SK-MEL-5 (cell line): ENCODE data around the gene PTGDS. TPM values are rescaled to one million over a fixed set of nuclear protein-coding genes. Genes with fewer than 3 reads are reported as not detected.

Source experiments
- DNase-seq: peaks from one replicate; pipeline ENCODE4 v3.0.0-alpha.2; 2016; ENCODE audit warnings: low read depth, low spot score
- in situ Hi-C: cut with HindIII; loops from 2 replicates; pipeline ENCODE4 v1.10.0; 2016; ENCODE audit warnings: low sequenced_read_pairs, high pct_unique_total_duplicates, low pct_unique_long_range_greater_than_20kb
- total RNA-seq: library from RNA; depleted of rRNA; stranded (reverse); fragments of >200 nt; shearing (Covaris generic); gene quantifications from 2 replicates; pipeline ENCODE4 v1.2.3, GENCODE V29; 2014

Gene PTGDS
- total RNA-seq, 1 experiment from 2014 or later, result not detected

DNA sequence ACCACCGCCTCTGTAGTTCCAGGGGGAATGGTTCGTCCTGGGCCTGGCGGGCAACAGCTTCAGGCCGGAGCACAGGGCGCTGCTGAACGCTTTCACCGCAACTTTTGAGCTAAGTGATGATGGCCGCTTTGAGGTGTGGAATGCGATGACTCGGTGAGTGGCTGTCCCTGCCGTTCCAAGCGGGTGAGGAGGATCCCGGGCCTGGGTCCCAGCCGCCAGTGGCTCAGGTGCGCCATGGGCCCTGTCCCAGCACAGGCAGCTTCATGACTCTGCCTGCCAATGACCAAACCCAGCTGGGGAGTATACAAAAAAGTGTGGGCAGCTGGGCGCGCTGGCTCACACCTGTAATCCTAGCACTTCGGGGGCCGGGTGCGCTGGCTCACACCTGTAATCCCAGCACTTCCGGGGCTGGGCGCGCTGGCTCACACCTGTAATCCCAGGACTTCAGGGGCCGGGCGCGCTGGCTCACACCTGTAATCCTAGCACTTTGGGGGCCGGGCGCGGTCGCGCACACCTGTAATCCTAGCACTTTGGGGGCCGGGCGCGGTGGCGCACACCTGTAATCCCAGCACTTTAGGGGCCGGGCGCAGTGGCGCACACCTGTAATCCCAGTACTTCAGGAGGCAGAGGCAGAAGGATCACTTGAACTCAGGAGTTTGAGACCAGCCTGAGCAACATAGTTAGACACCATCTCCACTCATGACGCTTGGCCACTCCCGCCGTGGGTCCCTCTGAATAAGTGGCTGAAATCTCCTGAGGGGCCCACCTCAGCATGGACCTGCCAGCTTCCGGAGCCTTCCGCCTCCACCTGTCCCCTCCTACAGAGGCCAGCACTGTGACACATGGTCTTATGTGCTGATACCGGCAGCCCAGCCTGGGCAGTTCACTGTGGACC is 24.2 kb upstream of the PTGDS start:
- in situ Hi-C loops, result no loop called here
- DNase-seq, result no peak

DNA sequence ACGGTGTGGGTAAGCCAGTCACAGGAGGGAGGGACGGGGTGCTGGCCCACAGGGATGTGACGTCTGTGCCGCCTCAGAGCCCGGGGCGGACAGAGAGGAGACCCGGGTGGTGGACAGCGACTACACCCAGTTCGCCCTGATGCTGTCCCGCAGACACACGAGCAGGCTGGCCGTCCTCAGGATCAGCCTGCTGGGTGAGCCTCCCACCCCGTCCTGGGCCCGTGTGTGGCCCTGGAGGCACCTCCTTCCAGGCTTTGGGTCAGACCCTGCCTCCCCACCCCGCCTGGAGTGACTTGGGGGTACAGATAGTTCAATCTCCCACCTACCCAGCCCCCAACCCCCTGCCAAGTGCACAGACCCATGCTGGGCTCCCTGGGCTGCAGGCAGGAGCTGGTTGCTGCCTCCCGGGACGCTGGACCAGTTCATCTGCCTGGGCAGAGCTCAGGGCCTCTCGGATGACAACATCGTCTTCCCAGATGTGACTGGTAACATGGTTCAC is 23.5 kb upstream of the PTGDS start:
- in situ Hi-C loops, result no loop called here
- DNase-seq, result no peak

DNA sequence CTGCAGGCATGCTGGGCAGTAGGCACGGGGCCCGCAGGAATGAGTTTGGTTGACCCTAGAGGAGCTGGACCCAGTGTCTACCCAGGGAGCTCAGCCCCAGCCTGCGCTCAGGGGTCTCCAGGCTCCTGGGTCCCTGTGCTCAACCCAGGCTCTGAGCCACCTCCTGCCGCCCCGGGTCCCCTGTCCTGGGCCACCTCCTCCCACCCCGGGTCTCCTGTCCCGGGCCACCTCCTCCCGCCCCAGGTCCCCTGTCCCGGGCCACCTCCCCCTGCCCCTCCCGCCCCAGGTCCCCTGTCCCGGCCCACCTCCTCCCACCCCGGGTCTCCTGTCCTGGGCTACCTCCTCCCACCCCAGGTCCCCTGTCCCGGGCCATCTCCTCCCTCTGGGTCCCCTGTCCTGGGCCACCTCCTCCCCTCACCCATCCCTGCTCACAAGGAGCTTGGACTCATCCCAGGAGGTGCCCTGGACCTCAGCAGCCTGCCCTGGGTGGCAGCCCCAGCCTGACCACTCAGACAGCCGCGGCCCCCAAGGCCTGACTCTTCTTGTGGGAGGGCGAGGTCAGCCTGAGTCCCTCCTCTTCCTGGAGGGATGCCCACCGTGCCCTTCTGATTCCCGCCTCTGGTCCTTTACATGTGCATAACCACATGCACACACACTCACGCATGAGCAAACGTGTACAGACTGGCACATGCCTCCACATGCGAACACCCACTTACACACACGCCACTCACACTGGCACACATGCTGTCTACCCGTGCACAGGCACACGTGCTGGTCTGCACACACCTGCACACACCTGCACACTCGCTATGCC is 22.8 kb upstream of the PTGDS start:
- in situ Hi-C loops, result no loop called here
- DNase-seq, result no peak

DNA sequence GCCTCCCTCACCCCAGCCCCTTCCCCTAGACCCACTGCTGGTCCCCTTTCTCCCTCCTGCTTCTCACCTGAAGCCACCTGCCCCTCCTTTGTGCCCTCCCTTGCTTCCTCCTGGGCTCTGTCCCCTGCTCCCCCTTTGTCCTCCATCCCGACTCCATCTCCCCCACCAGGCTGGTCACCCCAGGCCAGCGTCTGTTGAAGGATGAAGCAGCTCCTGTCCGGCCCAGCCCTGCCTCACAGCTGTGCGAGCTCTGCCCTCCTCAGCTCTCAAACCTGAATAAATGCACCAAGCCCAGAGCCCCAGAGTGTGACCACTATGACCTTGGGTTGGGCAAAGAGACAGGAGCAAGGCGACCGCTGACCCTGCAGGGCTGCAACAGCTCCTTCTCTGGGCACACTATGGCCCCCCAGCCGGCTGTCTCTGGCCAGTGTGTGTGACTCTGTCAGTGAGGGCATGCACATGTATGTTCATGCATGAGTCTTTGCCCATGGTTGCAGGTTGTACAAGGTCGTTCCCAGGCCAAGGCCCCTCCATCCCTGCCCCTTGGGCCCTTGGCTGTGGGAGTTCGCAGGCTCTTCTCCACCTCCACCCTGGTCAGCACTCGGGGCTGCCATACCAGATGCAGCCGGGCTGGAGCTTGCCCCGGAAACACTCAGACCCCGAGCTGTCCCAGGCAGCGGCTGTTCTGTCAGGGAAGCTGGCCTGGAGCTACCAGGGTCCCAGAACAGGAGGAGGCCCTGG is 21.9 kb upstream of the PTGDS start:
- no peak for DNase-seq
- in situ Hi-C loops, result no loop called here

DNA sequence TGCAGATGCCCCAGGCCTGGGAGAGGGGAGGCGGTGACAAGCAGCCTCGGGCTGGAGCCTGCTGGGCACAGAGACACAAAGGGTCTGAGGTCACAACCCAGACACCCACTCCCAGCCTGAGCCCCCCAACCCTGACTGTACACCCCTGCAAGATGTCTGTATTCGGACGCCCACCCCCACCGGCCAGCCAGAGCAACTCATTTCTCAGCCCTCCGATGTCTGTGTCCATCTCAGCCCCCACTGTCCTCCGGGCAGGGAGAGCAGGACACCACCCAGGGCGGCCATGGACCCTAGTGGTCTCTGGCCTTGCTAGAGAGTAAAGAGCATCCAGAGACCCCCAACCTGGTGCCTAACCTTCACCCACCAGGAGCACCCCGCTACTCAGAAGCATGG is 21.4 kb upstream of the PTGDS start:
- in situ Hi-C loops, result no loop called here
- DNase-seq, result no peak

DNA sequence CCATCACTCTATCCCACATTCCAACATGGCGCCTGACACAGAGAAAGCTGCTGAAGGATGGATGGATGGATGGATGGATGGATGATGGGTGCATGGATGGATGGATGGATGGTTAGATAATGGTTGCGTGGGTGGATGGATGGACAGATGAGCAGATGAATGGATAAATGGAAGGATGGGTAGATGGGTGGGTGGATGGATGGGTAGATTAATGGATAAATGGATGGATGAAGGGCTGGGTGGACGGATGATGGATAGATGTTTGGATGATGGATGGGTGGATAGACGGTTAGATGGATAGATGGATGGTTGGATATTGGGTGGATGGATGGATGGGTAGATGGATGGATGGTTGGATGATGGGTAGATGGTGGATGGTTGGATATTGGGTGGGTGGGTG is 20.7 kb upstream of the PTGDS start:
- in situ Hi-C loops, result no loop called here
- DNase-seq, result no peak

DNA sequence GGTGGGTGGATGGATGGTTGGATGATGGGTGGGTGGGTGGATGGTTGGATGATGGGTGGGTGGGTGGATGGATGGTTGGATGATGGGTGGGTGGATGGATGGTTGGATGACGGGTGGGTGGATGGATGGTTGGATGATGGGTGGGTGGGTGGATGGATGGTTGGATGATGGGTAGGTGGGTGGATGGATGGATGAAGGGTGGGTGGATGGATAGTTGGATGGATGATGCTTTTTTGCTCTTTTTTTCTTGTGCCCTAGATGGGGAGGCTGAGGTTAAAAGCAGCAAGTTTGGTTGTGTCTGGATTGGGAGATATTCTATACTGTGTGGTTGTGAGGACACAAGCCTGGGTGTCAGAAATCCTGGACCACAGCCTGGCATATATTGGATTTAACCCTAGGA is 19.8 kb upstream of the PTGDS start:
- no peak for DNase-seq

DNA sequence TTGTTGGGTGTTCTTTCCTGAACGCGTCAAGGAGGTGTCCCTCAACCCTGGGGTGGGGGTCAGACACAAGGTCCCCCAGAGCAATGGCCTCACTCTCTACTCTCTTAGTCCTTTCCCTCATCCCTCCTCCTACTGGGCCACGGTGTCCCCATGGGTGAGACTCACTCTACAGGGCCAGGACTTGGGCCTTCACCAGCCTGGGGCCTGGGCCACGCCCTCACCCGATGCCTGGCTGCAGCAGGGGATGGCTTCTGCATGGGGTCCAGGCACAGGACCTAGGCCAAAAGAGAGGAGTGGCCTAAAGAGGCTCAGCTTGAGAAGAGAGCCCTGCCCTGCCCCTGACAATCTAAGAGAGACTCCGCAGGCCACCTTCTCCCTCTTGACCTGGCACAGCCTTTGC is 19.4 kb upstream of the PTGDS start:
- no peak for DNase-seq
- in situ Hi-C loops, result no loop called here

More for the DNA sequence above, 19.8 kb upstream of the PTGDS start:
- in situ Hi-C loops, result no loop called here

DNA sequence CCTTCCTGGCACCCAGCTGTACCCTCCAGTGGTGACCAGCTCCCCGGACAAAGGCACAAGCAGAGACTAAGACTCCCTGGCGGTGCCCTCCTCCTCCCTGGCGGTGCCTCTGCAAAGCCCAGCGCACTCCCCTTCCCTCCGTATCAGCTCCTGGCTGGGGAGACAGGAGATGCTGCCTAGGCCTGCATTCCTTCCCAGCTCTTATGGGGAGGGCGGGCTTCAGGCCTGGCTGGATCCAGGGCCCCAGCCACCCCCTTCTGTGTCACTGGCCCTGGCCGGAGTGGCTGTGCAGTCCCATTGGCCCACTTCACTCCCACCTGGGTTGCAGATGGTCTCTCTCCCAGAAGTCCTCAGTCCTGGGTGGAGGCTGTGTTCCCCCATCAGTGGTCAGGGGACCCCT is 18.8 kb upstream of the PTGDS start:
- in situ Hi-C loops, result no loop called here
- DNase-seq, result no peak

DNA sequence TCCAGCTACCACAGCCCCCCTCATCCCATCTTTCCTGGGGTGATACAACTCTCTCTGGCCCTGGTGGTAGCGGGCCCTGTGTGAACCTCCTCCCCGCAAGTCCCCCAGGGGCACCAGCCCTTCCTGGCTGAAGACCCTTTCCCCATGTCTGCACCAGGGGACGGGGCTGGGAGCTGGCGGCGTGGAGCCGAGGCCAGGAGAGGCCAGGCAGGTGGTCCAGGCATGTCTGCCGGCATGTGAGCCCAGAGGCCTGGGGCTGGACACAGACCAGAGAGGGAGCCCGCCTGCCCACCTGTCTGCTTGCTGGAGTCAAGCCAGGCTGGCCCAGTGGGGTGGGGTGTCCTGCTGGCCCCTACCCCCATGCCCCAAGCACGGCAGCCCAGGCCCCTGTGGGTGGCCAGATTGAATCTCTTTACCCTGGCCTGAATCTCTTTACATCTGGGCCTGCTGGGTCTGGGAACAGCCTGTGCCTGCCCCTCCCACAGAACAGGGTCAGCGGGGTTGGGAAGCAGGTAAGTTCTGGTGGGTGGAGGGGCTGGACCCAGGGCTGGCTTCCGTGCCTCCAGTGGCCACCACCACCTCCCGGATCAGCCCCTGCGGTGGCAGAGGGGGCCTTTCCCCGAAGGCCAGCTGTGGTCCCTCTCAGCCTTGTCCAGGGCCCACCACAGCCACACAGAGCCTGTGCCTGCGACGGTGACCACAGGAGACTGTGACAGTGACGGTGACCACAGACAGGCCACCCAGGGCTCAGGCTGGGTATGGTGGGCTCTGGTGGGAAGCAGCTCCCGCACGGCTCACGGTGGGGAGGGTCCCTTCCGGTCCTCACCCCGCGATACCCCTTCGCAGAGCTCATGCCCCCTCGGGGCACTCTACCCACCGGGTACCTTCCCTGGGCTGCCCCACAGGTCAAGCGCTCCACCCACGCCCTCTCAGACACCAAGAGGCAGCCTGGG is 18.1 kb upstream of the PTGDS start:
- DNase-seq, result no peak
- in situ Hi-C loops, result no loop called here

DNA sequence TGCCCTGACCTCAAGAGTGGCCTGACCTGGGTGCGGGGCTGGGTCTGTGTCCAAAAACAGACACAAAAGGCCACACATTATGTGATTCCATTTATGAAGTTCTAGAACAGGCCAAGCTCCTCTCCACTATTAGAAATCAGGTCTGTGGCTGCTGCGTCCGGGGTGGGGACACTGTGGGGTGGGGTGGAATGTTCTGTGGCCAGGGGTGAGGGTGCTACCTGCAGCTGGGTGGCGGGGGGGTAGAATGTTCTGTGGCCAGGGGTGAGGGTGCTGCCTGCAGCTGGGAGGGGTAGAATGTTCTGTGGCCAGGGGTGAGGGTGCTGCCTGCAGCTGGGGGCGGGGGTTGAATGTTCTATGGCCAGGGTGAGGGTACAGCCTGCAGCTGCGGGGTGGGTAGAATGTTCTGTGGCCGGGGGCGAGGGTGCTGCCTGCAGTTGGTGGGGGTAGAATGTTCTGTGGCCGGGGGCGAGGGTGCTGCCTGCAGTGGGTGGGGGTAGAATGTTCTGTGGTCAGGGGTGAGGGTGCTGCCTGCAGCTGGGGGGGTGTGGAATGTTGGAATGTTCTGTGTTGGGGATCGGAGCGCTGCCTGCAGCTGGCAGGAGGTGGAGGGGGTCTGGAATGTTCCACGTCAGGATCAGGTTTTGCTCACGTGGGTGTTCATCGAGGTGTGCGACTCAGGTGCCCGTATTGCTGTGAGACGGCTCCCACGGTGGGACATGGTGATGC is 16.9 kb upstream of the PTGDS start:
- DNase-seq, result no peak
- in situ Hi-C loops, result no loop called here

DNA sequence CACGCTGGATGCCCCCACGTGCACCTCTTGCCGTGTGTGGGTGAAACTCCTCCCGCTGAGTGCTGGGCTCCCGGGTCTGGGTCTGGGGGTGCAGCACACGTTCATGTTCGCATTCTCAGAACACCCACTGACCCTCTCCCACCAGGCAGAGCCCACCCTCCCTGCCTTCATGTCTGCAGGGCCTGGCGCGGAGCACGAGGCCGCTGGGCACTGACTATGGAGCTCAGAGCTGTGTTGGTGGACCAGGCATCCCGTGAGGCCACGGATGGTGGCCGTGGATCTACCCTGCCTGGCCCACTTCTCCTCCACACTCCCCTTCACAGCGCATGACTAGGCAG is 16.4 kb upstream of the PTGDS start:
- in situ Hi-C loops, result no loop called here

DNA sequence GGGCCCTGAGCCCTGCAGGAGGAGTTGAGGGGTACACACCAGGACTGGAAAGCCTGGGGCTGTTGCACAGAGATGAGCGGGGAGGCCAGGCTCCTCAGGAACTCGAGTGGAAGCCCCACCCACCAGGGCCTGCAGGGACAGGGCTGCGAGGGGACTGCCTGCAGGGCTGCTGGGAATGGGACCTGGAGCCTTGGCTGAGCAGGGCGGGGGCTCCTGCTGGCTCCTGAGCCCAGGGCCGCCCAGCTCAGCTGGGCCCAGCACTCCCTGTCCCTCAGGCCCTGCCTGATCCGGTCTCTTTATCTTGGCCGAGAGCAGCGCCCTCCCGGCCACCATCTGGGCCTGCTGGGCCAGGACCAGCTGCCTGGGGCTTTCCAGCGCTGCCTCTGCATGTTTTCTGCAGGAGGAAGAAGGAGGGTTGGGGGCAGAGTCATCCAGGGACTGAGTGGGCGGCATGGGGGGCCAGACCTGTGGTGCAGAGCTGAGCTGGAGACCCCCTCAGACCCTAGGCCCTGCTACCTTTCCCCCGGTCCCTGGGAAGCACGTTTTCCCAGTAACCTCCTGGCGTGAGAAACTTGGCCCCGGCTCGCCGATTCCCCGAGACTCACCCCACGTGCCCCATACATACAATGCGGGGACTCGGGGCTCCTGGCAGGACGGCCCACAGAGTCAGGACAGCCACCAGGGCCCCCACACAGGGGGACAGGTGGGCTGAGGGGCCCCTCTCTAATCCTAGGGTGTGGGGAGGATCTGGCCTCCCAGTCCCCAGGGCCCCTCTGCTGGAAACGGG is 15.8 kb upstream of the PTGDS start:
- in situ Hi-C loops, result no loop called here

More for the DNA sequence above, 16.4 kb upstream of the PTGDS start:
- DNase-seq, result no peak

DNA sequence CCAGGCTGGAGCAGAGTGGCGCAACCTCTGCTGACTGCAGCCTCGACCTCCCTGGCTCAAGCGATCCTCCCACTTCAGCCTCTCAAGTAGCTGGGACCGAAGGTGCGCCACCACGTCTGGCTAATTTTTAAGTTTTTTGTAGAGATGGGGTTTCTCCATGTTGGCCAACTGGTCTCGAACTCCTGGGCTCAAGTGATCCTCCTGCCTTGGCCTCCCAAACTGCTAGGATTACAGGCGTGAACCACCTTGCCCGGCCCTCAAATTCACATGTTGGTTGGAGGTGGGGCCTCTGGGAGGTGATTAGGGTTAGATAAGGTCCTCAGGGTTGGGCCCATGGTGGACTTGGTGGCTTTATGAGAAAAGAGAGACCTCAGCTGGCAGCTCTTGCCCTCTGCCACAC is 15.1 kb upstream of the PTGDS start:
- in situ Hi-C loops, result no loop called here
- no peak for DNase-seq

More for the DNA sequence above, 15.8 kb upstream of the PTGDS start:
- DNase-seq, result no peak

DNA sequence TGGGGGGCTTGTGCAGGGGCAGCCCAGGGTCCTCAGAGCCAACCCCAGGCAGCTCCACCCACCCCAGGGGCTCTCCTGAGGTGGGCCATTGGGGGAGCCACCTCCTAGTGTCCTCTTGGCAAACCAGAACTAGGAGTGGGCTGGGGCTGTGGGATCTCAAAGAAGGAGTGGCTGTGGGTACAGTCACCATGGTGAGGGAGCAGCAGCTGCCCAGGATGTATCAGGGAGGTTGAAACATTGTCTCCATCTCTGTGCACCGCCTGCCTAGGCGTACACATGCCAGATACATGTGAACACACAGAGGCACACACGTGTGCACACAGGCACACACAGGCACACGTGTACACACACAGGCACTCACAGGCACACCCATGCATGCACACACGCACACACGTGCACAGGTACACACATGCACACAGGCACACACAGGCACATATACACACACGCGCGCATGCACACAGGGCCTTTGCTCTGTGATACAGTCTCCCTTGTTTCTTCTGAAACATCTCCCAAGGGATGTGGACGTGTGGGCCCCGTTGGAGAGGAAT is 14.5 kb upstream of the PTGDS start:
- no peak for DNase-seq
- in situ Hi-C loops, result no loop called here

DNA sequence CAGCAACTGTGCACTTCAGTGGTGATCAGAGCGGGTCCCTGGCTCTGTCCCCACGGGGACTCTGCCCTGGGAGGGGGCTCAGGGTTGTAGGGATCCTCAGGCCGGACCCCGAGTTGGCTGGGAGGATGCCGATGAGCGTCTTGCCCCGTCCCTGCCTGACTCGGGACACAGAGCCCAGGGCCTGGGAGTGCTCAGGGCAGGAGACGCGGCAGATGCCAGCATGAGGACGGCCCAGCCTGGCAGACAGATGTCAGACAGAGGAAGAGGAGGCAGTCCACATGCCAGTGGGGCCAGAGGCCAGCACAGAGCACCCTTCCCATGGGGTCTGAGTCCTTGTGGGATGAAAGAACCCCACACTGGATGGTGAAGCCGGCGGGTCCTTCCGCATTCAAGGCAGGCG is 14.0 kb upstream of the PTGDS start:
- in situ Hi-C loops, result no loop called here
- DNase-seq, result no peak
